ENCODE measurements around the gene ID1.
"Not testable (repeated sequence)": the region's sequence is repeated elsewhere in the genome, so short reads cannot be mapped to it uniquely, and the experiment has no call there.

ID1 gene

GRCh38 chr20:31596831-31597480, 8.1 kb upstream of the ID1 start:
- no peak for DNase-seq (ENCODE audit: low read depth in 4 of 4, low spot score in 1 of 4)

- DNase-seq (ENCODE audit: low read depth in 4 of 4, low spot score in 1 of 4), result no peak
Measured at GRCh38 chr20:31597481-31597855, 7.6 kb upstream of the ID1 start.

- DNase-seq (ENCODE audit: low read depth in 4 of 4, low spot score in 1 of 4), result no peak
Measured at GRCh38 chr20:31602431-31602778, 2.7 kb upstream of the ID1 start.

GRCh38 chr20:31602779-31603441, 2.2 kb upstream of the ID1 start:
- peak in 1 of 4 experiments; percentile 35 for DNase-seq (ENCODE audit: low read depth in 4 of 4, low spot score in 1 of 4)

- DNase-seq (ENCODE audit: low read depth in 4 of 4, low spot score in 1 of 4), result peak; percentile 33 to 62 (median 40)
Measured at GRCh38 chr20:31603822-31604566, 1.1 kb upstream of the ID1 start.

- no peak for DNase-seq (ENCODE audit: low read depth in 4 of 4, low spot score in 1 of 4)
Measured at GRCh38 chr20:31604567-31605030, 490 bp upstream of the ID1 start.

- no peak for DNase-seq (ENCODE audit: low read depth in 4 of 4, low spot score in 1 of 4)
Measured at GRCh38 chr20:31605902-31606803, 1.1 kb downstream of the ID1 start.

- DNase-seq (ENCODE audit: low read depth in 4 of 4, low spot score in 1 of 4), result no peak
Measured at GRCh38 chr20:31606804-31607639, 1.9 kb downstream of the ID1 start.

- no peak for DNase-seq (ENCODE audit: low read depth in 4 of 4, low spot score in 1 of 4)
Measured at GRCh38 chr20:31607640-31608250, 2.7 kb downstream of the ID1 start.

GRCh38 chr20:31608251-31608945, 3.3 kb downstream of the ID1 start:
- no peak for DNase-seq (ENCODE audit: low read depth in 4 of 4, low spot score in 1 of 4)

GRCh38 chr20:31612271-31612640, 7.2 kb downstream of the ID1 start:
- not testable (repeated sequence) for DNase-seq (ENCODE audit: low read depth in 4 of 4, low spot score in 1 of 4)

- no peak for DNase-seq (ENCODE audit: low read depth in 4 of 4, low spot score in 1 of 4)
Measured at GRCh38 chr20:31615416-31615815, 10.3 kb downstream of the ID1 start.

- no peak for DNase-seq (ENCODE audit: low read depth in 4 of 4, low spot score in 1 of 4)
Measured at GRCh38 chr20:31617432-31618104, 12.5 kb downstream of the ID1 start.

GRCh38 chr20:31620246-31620645, 15.2 kb downstream of the ID1 start:
- no peak for DNase-seq (ENCODE audit: low read depth in 4 of 4, low spot score in 1 of 4)

GRCh38 chr20:31623123-31623505, 18.0 kb downstream of the ID1 start:
- DNase-seq (ENCODE audit: low read depth in 4 of 4, low spot score in 1 of 4), result not testable (repeated sequence)

GRCh38 chr20:31626534-31626933, 21.4 kb downstream of the ID1 start:
- DNase-seq (ENCODE audit: low read depth in 4 of 4, low spot score in 1 of 4), result not testable (repeated sequence)

GRCh38 chr20:31628057-31628456, 23.0 kb downstream of the ID1 start:
- not testable (repeated sequence) for DNase-seq (ENCODE audit: low read depth in 4 of 4, low spot score in 1 of 4)

GRCh38 chr20:31630187-31630790, 25.2 kb downstream of the ID1 start:
- no peak for DNase-seq (ENCODE audit: low read depth in 4 of 4, low spot score in 1 of 4)

All from stimulated activated CD4-positive, alpha-beta T cell treated with anti-CD3 and anti-CD28 coated beads, Interleukin-1b, Interleukin-23, amount 100 ng/mL, for 24 hours (primary cell).